GM23248 (cell line): ENCODE data around the gene PDE10A. TPM values are rescaled to one million over a fixed set of nuclear protein-coding genes. Genes with fewer than 3 reads are reported as not detected.

Experiments
- DNase-seq: peaks from one replicate; pipeline ENCODE4 v3.0.0-alpha.2; 2015
- H2AFZ ChIP-seq: fragments of 200-600 bp; sonication (generic); 2 replicates; pipeline ENCODE4 v1.6.1; 2016; ENCODE audit warnings: antibody characterized with exemption
- H3F3A ChIP-seq: fragments of 200-600 bp; sonication (generic); 2 replicates; pipeline ENCODE4 v1.6.1; 2016; ENCODE audit warnings: mild to moderate bottlenecking, antibody characterized with exemption, mixed run types; ENCODE audit not compliant: insufficient read depth
- H3K27ac ChIP-seq: fragments of 200-600 bp; sonication (generic); 2 replicates; pipeline ENCODE4 v1.5.1; 2016; ENCODE audit warnings: mild to moderate bottlenecking
- H3K27me3 ChIP-seq: fragments of 200-600 bp; sonication (generic); replicated peaks from 2 replicates; pipeline ENCODE4 v1.6.1; 2016; ENCODE audit warnings: mild to moderate bottlenecking; ENCODE audit not compliant: insufficient read depth
- H3K36me3 ChIP-seq: fragments of 200-600 bp; sonication (generic); 2 replicates; pipeline ENCODE4 v1.6.1; 2016; ENCODE audit warnings: low read depth, mild to moderate bottlenecking
- H3K4me1 ChIP-seq: fragments of 200-600 bp; sonication (generic); 2 replicates; pipeline ENCODE4 v1.6.1; 2016; ENCODE audit warnings: mild to moderate bottlenecking; ENCODE audit not compliant: insufficient read depth
- H3K4me2 ChIP-seq: fragments of 200-600 bp; sonication (generic); one replicate; pipeline ENCODE4 v1.6.1; 2016; ENCODE audit warnings: mild to moderate bottlenecking; ENCODE audit not compliant: unreplicated experiment
- H3K4me3 ChIP-seq: fragments of 200-600 bp; sonication (generic); 2 replicates; pipeline ENCODE4 v1.5.1; 2016; ENCODE audit warnings: mild to moderate bottlenecking
- H3K79me2 ChIP-seq: fragments of 200-600 bp; sonication (generic); 2 replicates; pipeline ENCODE4 v1.6.1; 2016; ENCODE audit warnings: mild to moderate bottlenecking; ENCODE audit not compliant: insufficient read depth
- H3K9ac ChIP-seq: fragments of 200-600 bp; sonication (generic); 2 replicates; pipeline ENCODE4 v1.6.1; 2016; ENCODE audit warnings: mild to moderate bottlenecking
- H3K9me2 ChIP-seq: fragments of 200-600 bp; sonication (generic); 2 replicates; pipeline ENCODE4 v1.6.1; 2016; ENCODE audit warnings: mixed run types, mild to moderate bottlenecking, moderate library complexity; ENCODE audit not compliant: insufficient read depth
- H3K9me3 ChIP-seq: fragments of 200-600 bp; sonication (generic); one replicate; pipeline ENCODE4 v1.6.1; 2017; ENCODE audit warnings: low read depth
- H4K20me1 ChIP-seq: fragments of 200-600 bp; sonication (generic); 2 replicates; pipeline ENCODE4 v1.6.0; 2016; ENCODE audit not compliant: insufficient read depth
- EZH2 ChIP-seq: fragments of 200-600 bp; sonication (generic); IDR thresholded peaks from 2 replicates; pipeline ENCODE4 v1.6.1; 2018; ENCODE audit warnings: antibody characterized with exemption, mild to moderate bottlenecking; ENCODE audit not compliant: insufficient read depth, poor library complexity, severe bottlenecking
- EZH2phosphoT487 ChIP-seq: fragments of 200-600 bp; sonication (generic); IDR thresholded peaks from 2 replicates; pipeline ENCODE4 v1.6.1; 2018; ENCODE audit warnings: antibody characterized with exemption, moderate library complexity, mild to moderate bottlenecking, low read depth; ENCODE audit not compliant: insufficient read depth
- WGBS, 2 experiments: methylation state at CpG; one replicate each; pipeline ENCODE4 v1.1.6; 2015 to 2017; ENCODE audit warnings: low lambda C conversion rate in 2 of 2, low coverage in 1 of 2; ENCODE audit errors: missing lambda C conversion rate in 2 of 2; 5-methylcytosine and 5-hydroxymethylcytosine counted together
- in situ Hi-C: fragments of 300-500 bp; cut with MboI; formaldehyde crosslinking; loops from 2 replicates; pipeline ENCODE4 v1.15.0; 2020
- polyA plus RNA-seq: library from polyadenylated mRNA; unstranded; fragments of >200 nt; fragmentation: Nextera tagmentation; extraction: Ambion mirVana; gene quantifications from 2 replicates; pipeline ENCODE4 v1.2.1, GENCODE V29; 2016
- total RNA-seq: library from RNA; depleted of rRNA; stranded (reverse); fragments of >200 nt; shearing (Covaris generic); gene quantifications from 2 replicates; pipeline ENCODE4 v1.2.3, GENCODE V29; 2014

PDE10A gene
- total and polyA plus RNA-seq, 2 experiments from 2014 or later = 0.11 to 0.21 TPM

GRCh38 chr6:165675120-165675519, 12.1 kb upstream of the PDE10A start:
- Histone ChIP-seq H4K20me1 (no peaks in the 10 kb centered on the region), H3K4me2 (no peak overlapping the region), H3F3A (no peaks in the 10 kb centered on the region), H3K79me2 (no peaks in the 10 kb centered on the region), H2AFZ (no peak overlapping the region), H3K9ac (no peak overlapping the region), H3K9me3 (no peaks in the 10 kb centered on the region), H3K36me3 (no peaks in the 10 kb centered on the region), H3K9me2 (no peaks in the 10 kb centered on the region), H3K4me1 (no peaks in the 10 kb centered on the region), H3K27me3 (no peaks in the 10 kb centered on the region), H3K27ac (no peak overlapping the region), H3K4me3 (no peak overlapping the region)
- DNase-seq = no peak
- TF ChIP-seq EZH2 (no peak), EZH2phosphoT487 (no peak)
- WGBS, 2 experiments = 7 to 9% methylated on average over 1 of the region's 1 CpG
- in situ Hi-C loops = no loop called here

- DNase-seq = no peak
- Histone ChIP-seq H3K9me3 (no peaks in the 10 kb centered on the region), H3K4me2 (no peak overlapping the region), H3K27ac (no peak overlapping the region), H3K27me3 (no peaks in the 10 kb centered on the region), H3K79me2 (no peaks in the 10 kb centered on the region), H3K4me1 (no peaks in the 10 kb centered on the region), H2AFZ (no peak overlapping the region), H3K4me3 (no peak overlapping the region), H3K9ac (no peak overlapping the region), H4K20me1 (no peaks in the 10 kb centered on the region), H3K36me3 (no peaks in the 10 kb centered on the region), H3F3A (no peaks in the 10 kb centered on the region), H3K9me2 (no peaks in the 10 kb centered on the region)
- WGBS, 2 experiments = 29 to 32% methylated on average over 20 of the region's 20 CpGs
- in situ Hi-C loops = no loop called here
- TF ChIP-seq EZH2 = no peak
- no peak for TF ChIP-seq EZH2phosphoT487
Measured at GRCh38 chr6:165674155-165675029, 11.4 kb upstream of the PDE10A start.

DNA sequence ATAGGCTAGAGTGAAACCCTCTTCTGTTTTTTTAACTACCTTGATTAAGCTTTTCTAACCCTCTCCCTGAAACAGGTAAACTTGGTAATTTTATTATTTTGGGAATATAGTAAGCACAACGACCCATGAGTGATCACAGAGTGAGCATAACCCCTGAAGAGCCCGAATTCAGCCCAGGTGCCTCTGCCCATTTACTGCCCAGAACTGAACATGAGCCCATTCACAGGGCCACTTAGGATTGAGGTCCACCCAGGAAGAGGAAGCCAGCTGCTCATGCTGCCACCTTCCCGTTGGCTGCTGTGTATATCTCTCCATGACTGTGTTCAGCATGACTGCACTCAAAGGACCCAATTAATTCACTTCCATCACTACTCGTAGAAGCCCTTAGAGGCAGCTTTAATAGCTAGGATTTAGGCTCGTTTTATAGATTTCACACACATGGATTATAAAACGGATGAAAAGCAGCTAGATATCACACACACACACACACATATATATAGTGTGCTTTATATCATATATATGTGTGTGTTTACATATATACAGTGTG, 8.3 kb upstream of the PDE10A start:
- Histone ChIP-seq H3K9ac (no peak overlapping the region), H3F3A (no peaks in the 10 kb centered on the region), H3K4me2 (no peak overlapping the region), H3K4me3 (no peak overlapping the region), H3K27ac (no peak overlapping the region), H3K36me3 (no peaks in the 10 kb centered on the region), H4K20me1 (no peaks in the 10 kb centered on the region), H3K27me3 (peaks cover 14% of the 10 kb centered on the region), H2AFZ (no peak overlapping the region), H3K79me2 (no peaks in the 10 kb centered on the region), H3K9me3 (no peaks in the 10 kb centered on the region), H3K9me2 (no peaks in the 10 kb centered on the region), H3K4me1 (no peaks in the 10 kb centered on the region)
- 8 to 12% methylated on average over 6 of the region's 6 CpGs for WGBS, 2 experiments
- TF ChIP-seq EZH2phosphoT487 (no peak), EZH2 (no peak)
- in situ Hi-C loops = no loop called here
- no peak for DNase-seq

GRCh38 chr6:165668951-165669350, 5.9 kb upstream of the PDE10A start:
- H4K20me1 ChIP-seq = no peaks in the 10 kb centered on the region
- WGBS, 2 experiments = 29 to 40% methylated on average over 8 of the region's 8 CpGs
- no peak overlapping the region for H3K27ac ChIP-seq
- no peaks in the 10 kb centered on the region for H3F3A ChIP-seq
- H3K4me1 ChIP-seq = no peaks in the 10 kb centered on the region
- no peak overlapping the region for H3K4me2 ChIP-seq
- H3K27me3 ChIP-seq = peaks cover 37% of the 10 kb centered on the region
- H3K36me3 ChIP-seq = no peaks in the 10 kb centered on the region
- no peak overlapping the region for H3K9ac ChIP-seq
- no peaks in the 10 kb centered on the region for H3K9me3 ChIP-seq
- no peak overlapping the region for H2AFZ ChIP-seq
- H3K79me2 ChIP-seq = no peaks in the 10 kb centered on the region
- H3K9me2 ChIP-seq = no peaks in the 10 kb centered on the region
- H3K4me3 ChIP-seq = no peak overlapping the region
- TF ChIP-seq EZH2phosphoT487 (no peak), EZH2 (no peak)
- in situ Hi-C loops = no loop called here
- no peak for DNase-seq
